ENCODE data around the gene XKR7. TPM values are rescaled to one million over a fixed set of nuclear protein-coding genes. Genes with fewer than 3 reads are reported as not detected.

The XKR7 gene
- total and polyA plus RNA-seq, 2 donors (not counting 3 experiments of a cell fraction or from before 2014, with no cell fraction given) = 0.04 TPM; not detected in 1

DNA sequence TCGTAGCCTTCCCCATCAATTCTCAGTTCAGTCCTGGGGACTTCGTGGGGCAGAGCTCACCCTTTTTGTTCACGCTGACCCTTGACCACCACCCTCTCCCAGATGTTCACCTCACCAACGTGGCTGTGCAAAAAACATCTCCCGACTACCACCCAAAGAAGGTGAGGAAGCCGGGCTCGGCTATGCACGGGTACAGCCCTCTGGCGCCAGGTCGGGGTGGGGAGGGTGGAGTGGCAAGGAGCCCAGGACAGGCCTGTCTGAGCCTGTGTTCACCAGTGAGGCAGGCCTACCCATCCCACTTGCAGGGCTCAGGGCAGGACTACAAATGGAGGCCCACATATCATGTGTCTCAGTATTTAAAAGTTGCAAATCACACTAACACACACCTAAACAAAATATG is 34.3 kb upstream of the XKR7 start:
- TF ChIP-seq JUN (IDR thresholded peaks at IDR 0.05; ENCODE audit: borderline replicate concordance, insufficient read depth, insufficient read length, low read depth) (no peak), EZH2 (IDR thresholded peaks at IDR 0.05; ENCODE audit: borderline replicate concordance, low read depth, low read length, severe bottlenecking) (no peak), POLR2A (IDR thresholded peaks at IDR 0.05; ENCODE audit: low read depth, low read length) (no peak), FOS (IDR thresholded peaks at IDR 0.05; ENCODE audit: borderline replicate concordance, insufficient read depth, low read length) (no peak), GATA2 (IDR thresholded peaks at IDR 0.05; ENCODE audit: insufficient read depth, insufficient read length, low read depth, low read length) (no peak), POLR2AphosphoS5 (IDR thresholded peaks at IDR 0.05; ENCODE audit: insufficient read depth, low read depth, low read length) (no peak), MYC (IDR thresholded peaks at IDR 0.05; ENCODE audit: low read depth, low read length) (no peak)
- TF ChIP-seq, protein P1, sequence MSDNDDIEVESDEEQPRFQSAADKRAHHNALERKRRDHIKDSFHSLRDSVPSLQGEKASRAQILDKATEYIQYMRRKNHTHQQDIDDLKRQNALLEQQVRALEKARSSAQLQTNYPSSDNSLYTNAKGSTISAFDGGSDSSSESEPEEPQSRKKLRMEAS (IDR thresholded peaks at IDR 0.05; ENCODE audit: insufficient read depth, insufficient read length) = no peak
- TF ChIP-seq, protein P2, sequence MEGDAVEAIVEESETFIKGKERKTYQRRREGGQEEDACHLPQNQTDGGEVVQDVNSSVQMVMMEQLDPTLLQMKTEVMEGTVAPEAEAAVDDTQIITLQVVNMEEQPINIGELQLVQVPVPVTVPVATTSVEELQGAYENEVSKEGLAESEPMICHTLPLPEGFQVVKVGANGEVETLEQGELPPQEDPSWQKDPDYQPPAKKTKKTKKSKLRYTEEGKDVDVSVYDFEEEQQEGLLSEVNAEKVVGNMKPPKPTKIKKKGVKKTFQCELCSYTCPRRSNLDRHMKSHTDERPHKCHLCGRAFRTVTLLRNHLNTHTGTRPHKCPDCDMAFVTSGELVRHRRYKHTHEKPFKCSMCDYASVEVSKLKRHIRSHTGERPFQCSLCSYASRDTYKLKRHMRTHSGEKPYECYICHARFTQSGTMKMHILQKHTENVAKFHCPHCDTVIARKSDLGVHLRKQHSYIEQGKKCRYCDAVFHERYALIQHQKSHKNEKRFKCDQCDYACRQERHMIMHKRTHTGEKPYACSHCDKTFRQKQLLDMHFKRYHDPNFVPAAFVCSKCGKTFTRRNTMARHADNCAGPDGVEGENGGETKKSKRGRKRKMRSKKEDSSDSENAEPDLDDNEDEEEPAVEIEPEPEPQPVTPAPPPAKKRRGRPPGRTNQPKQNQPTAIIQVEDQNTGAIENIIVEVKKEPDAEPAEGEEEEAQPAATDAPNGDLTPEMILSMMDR (IDR thresholded peaks at IDR 0.05; ENCODE audit: extremely low read depth in 1 of 2, insufficient read depth in 1 of 2, low read depth in 1 of 2, low read length in 2 of 2) = no peak
- intact Hi-C loops (cut with micrococcal nuclease) = no loop called here
- POLR2A ChIA-PET = no interaction called here

More for the DNA sequence above, 34.3 kb upstream of the XKR7 start:
- Histone ChIP-seq H3K9me1 (replicated peaks; ENCODE audit: control insufficient read depth, extremely low read depth, insufficient read depth, low read length) (no peaks in the 10 kb centered on the region), H3K27me3 (ENCODE audit: control insufficient read depth in 2 of 2, insufficient read depth in 2 of 2, low read length in 2 of 2) (peaks cover 3 to 6% of the 10 kb centered on the region in 2 experiments), H3K27ac (ENCODE audit: insufficient read depth, low read depth, low read length) (no peak overlapping the region), H3K79me2 (ENCODE audit: control insufficient read depth, insufficient read depth, low read length) (no peaks in the 10 kb centered on the region), H2AFZ (ENCODE audit: low read depth, low read length) (no peak overlapping the region), H3K4me1 (ENCODE audit: control insufficient read depth, extremely low read depth, insufficient read depth, low read length) (no peaks in the 10 kb centered on the region), H3K4me3 (replicated peaks in 1 of 3; ENCODE audit: insufficient read depth in 1 of 3, low read depth in 1 of 3, low read length in 3 of 3) (no peak overlapping the region), H3K36me3 (ENCODE audit: control insufficient read depth in 2 of 2, extremely low read depth in 1 of 2, insufficient read depth in 2 of 2, low read length in 2 of 2) (no peaks in the 10 kb centered on the region), H4K20me1 (replicated peaks; ENCODE audit: control insufficient read depth, extremely low read depth, insufficient read depth, low read length) (no peaks in the 10 kb centered on the region), H3K9me3 (replicated peaks; ENCODE audit: control insufficient read depth, insufficient read depth, low read length) (no peaks in the 10 kb centered on the region), H3K9ac (replicated peaks; ENCODE audit: extremely low read depth, insufficient read depth, low read length) (no peak overlapping the region), H3K4me2 (ENCODE audit: insufficient read depth, low read length) (no peak overlapping the region)
- dilution Hi-C loops (cut with MboI; ENCODE audit: extremely low pct_ligation_motif_present, low sequenced_read_pairs) = no loop called here
- CTCF ChIA-PET = interaction anchor here (1.3 kb wide), 1 partner anchor 18 kb away, joined by 6 read pairs; the partner anchor contains the start of gene PDRG1
- DNase-seq (ENCODE audit: low read depth, low spot score) = no peak
- BruUV-seq (replicated peaks) = no TSS peak
- no peak for FAIRE-seq
